ENCODE results near the gene OLFML2A.

GRCh38 chr9:124852829-124853531 is 76.0 kb downstream of the OLFML2A start, which contains the start of gene WDR38:
- no peak for TF ChIP-seq BCL3 (IDR thresholded peaks at IDR 0.05)
- TF ChIP-seq CTCF (IDR thresholded peaks at IDR 0.05): peak; percentile 100
- TF ChIP-seq JUN (IDR thresholded peaks at IDR 0.05): peak in 1 of 2 experiments; percentile 49; a peak in 1 of 5 replicates
- TF ChIP-seq EP300 (IDR thresholded peaks at IDR 0.05): no peak
- no peak for TF ChIP-seq USF2 (IDR thresholded peaks at IDR 0.05)
- TF ChIP-seq BHLHE40 (IDR thresholded peaks at IDR 0.05; ENCODE audit: low read depth, low read length): no peak
- TF ChIP-seq NR3C1 (IDR thresholded peaks at IDR 0.05): no peak
- TF ChIP-seq E2F6 (IDR thresholded peaks at IDR 0.05; ENCODE audit: borderline replicate concordance, low read depth): peak; percentile 47; the same call in 1 of the 2 replicates
- peak; percentile 93 to 100 for TF ChIP-seq RAD21 (conservative IDR thresholded peaks at IDR 0.05 in 1 of 2, IDR thresholded peaks at IDR 0.05 in 1 of 2)
- no peak for TF ChIP-seq POLR2A (IDR thresholded peaks at IDR 0.05; ENCODE audit: low read length)

All from A549 (cell line).